Adipocyte (in vitro differentiated cells): ENCODE data around the gene RGL1.

ENCODE experiments used
- DNase-seq: peaks from one replicate; pipeline ENCODE4 v3.0.0-alpha.2; 2015; ENCODE audit warnings: low read depth
- H3K27me3 ChIP-seq: replicated peaks from 2 replicates; pipeline ENCODE4 v1.7.0; 2013; ENCODE audit warnings: mild to moderate bottlenecking, low read length, moderate library complexity; ENCODE audit not compliant: control insufficient read depth, insufficient read depth
- H3K36me3 ChIP-seq: 2 replicates; pipeline ENCODE4 v1.7.0; 2013; ENCODE audit warnings: low read length, mild to moderate bottlenecking, moderate library complexity; ENCODE audit not compliant: control insufficient read depth, insufficient read depth, severe bottlenecking
- H3K4me1 ChIP-seq: 2 replicates; pipeline ENCODE4 v1.7.0; 2013; ENCODE audit warnings: mild to moderate bottlenecking, low read length, moderate library complexity; ENCODE audit not compliant: control insufficient read depth, insufficient read depth
- H3K4me3 ChIP-seq: 2 replicates; pipeline ENCODE4 v1.7.0; 2013; ENCODE audit warnings: mild to moderate bottlenecking, low read length, moderate library complexity
- H3K9ac ChIP-seq: 2 replicates; pipeline ENCODE4 v1.7.0; 2013; ENCODE audit warnings: mild to moderate bottlenecking, low read length, moderate library complexity
- H3K9me3 ChIP-seq: 2 replicates; pipeline ENCODE4 v1.7.0; 2013; ENCODE audit warnings: mild to moderate bottlenecking, low read length, moderate library complexity; ENCODE audit not compliant: control insufficient read depth

RGL1 gene

GRCh38 chr1:183882335-183883167 lies 77.6 kb downstream of the RGL1 start:
- Histone ChIP-seq H3K9ac (no peak overlapping the region), H3K4me1 (peaks cover 39% of the 10 kb centered on the region), H3K27me3 (no peaks in the 10 kb centered on the region), H3K36me3 (peaks cover 22% of the 10 kb centered on the region), H3K9me3 (no peaks in the 10 kb centered on the region), H3K4me3 (peak overlapping the region; percentile 4)
- DNase-seq = no peak

GRCh38 chr1:183883623-183884022 lies 78.7 kb downstream of the RGL1 start:
- Histone ChIP-seq H3K36me3 (peaks cover 26% of the 10 kb centered on the region), H3K4me1 (peaks cover 40% of the 10 kb centered on the region), H3K9me3 (no peaks in the 10 kb centered on the region)

GRCh38 chr1:183884526-183884925 lies 79.6 kb downstream of the RGL1 start:
- H3K4me3 ChIP-seq = no peak overlapping the region
- H3K9ac ChIP-seq = no peak overlapping the region
- no peaks in the 10 kb centered on the region for H3K27me3 ChIP-seq
- DNase-seq = no peak
- H3K9me3 ChIP-seq = no peaks in the 10 kb centered on the region
- peaks cover 38% of the 10 kb centered on the region for H3K4me1 ChIP-seq
- H3K36me3 ChIP-seq = peaks cover 33% of the 10 kb centered on the region

More at GRCh38 chr1:183883623-183884022, 78.7 kb downstream of the RGL1 start:
- no peak overlapping the region for H3K9ac ChIP-seq
- DNase-seq = no peak
- H3K27me3 ChIP-seq = no peaks in the 10 kb centered on the region
- H3K4me3 ChIP-seq = no peak overlapping the region

- no peak overlapping the region for H3K9ac ChIP-seq
- no peak for DNase-seq
- no peaks in the 10 kb centered on the region for H3K27me3 ChIP-seq
- H3K4me1 ChIP-seq = peaks cover 31% of the 10 kb centered on the region
- no peak overlapping the region for H3K4me3 ChIP-seq
- H3K9me3 ChIP-seq = no peaks in the 10 kb centered on the region
- peaks cover 36% of the 10 kb centered on the region for H3K36me3 ChIP-seq
Observed at GRCh38 chr1:183885142-183885735, 80.3 kb downstream of the RGL1 start.

GRCh38 chr1:183886083-183886828 lies 81.3 kb downstream of the RGL1 start:
- H3K27me3 ChIP-seq = no peaks in the 10 kb centered on the region
- H3K4me1 ChIP-seq = peaks cover 24% of the 10 kb centered on the region
- no peak overlapping the region for H3K9ac ChIP-seq
- H3K36me3 ChIP-seq = peaks cover 40% of the 10 kb centered on the region
- no peaks in the 10 kb centered on the region for H3K9me3 ChIP-seq
- no peak for DNase-seq
- no peak overlapping the region for H3K4me3 ChIP-seq

DNA sequence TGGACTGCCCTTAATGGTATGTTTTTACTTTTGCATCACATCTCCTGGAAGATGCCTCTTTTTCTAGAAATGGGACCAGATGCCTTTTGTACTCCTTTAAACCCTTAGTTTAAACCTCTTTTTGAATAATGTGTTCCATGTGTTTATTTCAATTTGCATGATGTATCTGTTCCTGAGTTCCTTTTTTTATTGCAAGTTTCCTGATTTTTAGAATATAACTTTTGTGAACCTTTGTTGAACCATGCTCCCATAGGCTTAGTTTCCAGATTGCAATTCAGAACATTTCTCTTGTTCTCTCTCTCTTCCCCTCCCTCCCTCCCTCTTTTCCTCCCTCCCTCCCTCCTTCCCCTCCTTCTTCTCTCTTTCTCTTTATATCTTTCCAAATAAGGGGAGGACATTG lies 81.9 kb downstream of the RGL1 start:
- Histone ChIP-seq H3K36me3 (peaks cover 40% of the 10 kb centered on the region), H3K4me1 (peaks cover 24% of the 10 kb centered on the region), H3K27me3 (no peaks in the 10 kb centered on the region), H3K9me3 (no peaks in the 10 kb centered on the region), H3K4me3 (no peak overlapping the region), H3K9ac (no peak overlapping the region)
- DNase-seq = no peak

GRCh38 chr1:183887826-183888819 lies 83.2 kb downstream of the RGL1 start:
- no peaks in the 10 kb centered on the region for H3K9me3 ChIP-seq
- peaks cover 28% of the 10 kb centered on the region for H3K4me1 ChIP-seq
- no peak for DNase-seq
- H3K36me3 ChIP-seq = peaks cover 40% of the 10 kb centered on the region
- no peak overlapping the region for H3K4me3 ChIP-seq
- no peak overlapping the region for H3K9ac ChIP-seq
- no peaks in the 10 kb centered on the region for H3K27me3 ChIP-seq

DNA sequence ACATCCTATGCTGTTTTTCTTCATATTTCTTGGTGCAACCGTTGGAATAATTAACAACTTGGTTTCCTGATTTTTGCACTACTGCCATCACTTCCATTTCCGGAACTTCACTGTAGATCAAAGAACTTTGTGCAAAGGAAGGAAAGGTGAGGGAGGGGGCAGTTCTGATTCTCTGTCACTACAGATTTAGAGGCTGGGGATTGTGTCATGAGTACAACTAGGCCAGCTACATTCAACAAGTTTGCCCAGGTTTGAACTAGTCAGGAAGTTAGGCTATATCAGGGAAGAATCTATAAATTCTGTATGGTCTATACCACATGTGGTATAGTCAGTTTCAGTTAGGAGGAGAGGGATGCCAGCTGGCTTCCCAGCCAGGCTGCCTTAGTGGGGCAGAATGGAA lies 84.2 kb downstream of the RGL1 start:
- DNase-seq = no peak
- H3K36me3 ChIP-seq = peaks cover 41% of the 10 kb centered on the region
- H3K9me3 ChIP-seq = no peaks in the 10 kb centered on the region
- H3K4me3 ChIP-seq = no peak overlapping the region
- H3K9ac ChIP-seq = no peak overlapping the region
- H3K27me3 ChIP-seq = no peaks in the 10 kb centered on the region
- peaks cover 38% of the 10 kb centered on the region for H3K4me1 ChIP-seq

- Histone ChIP-seq H3K4me3 (no peak overlapping the region), H3K9ac (peak overlapping the region; percentile 73), H3K27me3 (no peaks in the 10 kb centered on the region), H3K9me3 (no peaks in the 10 kb centered on the region), H3K36me3 (peaks cover 42% of the 10 kb centered on the region), H3K4me1 (peaks cover 38% of the 10 kb centered on the region)
- DNase-seq = no peak
Observed at GRCh38 chr1:183891158-183891856, 86.4 kb downstream of the RGL1 start.

DNA sequence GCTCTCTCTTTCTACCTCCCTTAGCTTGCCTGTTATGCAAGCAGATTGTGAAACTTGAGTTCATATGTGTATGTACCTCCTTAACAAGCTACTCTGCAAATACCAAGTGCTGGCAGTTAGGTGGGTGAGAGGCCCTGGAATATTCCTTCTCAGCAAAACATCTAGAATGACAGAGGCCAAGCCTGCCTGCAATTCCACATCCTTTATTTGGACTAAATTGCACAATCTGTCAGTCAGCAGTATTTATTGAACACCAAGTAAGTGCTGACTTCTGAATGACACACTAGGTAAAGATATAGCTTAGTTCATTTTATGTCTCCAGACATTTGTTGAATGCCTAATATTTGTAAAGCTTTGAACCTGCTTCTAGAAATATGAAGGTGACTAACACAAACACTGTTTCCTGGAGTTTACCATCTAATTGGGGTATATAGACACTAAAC lies 87.5 kb downstream of the RGL1 start:
- Histone ChIP-seq H3K4me1 (peaks cover 37% of the 10 kb centered on the region), H3K36me3 (peaks cover 52% of the 10 kb centered on the region), H3K9me3 (no peaks in the 10 kb centered on the region), H3K9ac (peak overlapping the region; percentile 73), H3K4me3 (no peak overlapping the region), H3K27me3 (no peaks in the 10 kb centered on the region)
- peak; percentile 84 for DNase-seq
